ACC112 (cell line): ENCODE data around the gene HHLA2.

Source experiments
- H2AFZ ChIP-seq: fragments of 200-600 bp; sonication (generic); one replicate; pipeline ENCODE4 v1.6.0; 2017; ENCODE audit warnings: antibody characterized with exemption, low read length; ENCODE audit not compliant: unreplicated experiment
- H3K27ac ChIP-seq: fragments of 200-600 bp; sonication (generic); 2 replicates; pipeline ENCODE4 v1.5.1; 2014; ENCODE audit warnings: low read depth, mild to moderate bottlenecking, antibody characterized with exemption, low read length, moderate library complexity
- H3K27me3 ChIP-seq: fragments of 200-600 bp; sonication (generic); 2 replicates; pipeline ENCODE4 v1.6.1; 2014; ENCODE audit warnings: mild to moderate bottlenecking, antibody characterized with exemption, low read length, moderate library complexity, mixed read lengths; ENCODE audit not compliant: insufficient read depth
- H3K36me3 ChIP-seq: fragments of 200-600 bp; sonication (generic); 2 replicates; pipeline ENCODE4 v1.6.1; 2016; ENCODE audit warnings: mild to moderate bottlenecking, antibody characterized with exemption, low read length, moderate library complexity, mixed read lengths; ENCODE audit not compliant: insufficient read depth
- H3K4me1 ChIP-seq: fragments of 200-600 bp; sonication (generic); one replicate; pipeline ENCODE4 v1.6.1; 2016; ENCODE audit warnings: low read length, mixed read lengths; ENCODE audit not compliant: insufficient read depth, unreplicated experiment, control insufficient read depth
- H3K4me3 ChIP-seq: fragments of 200-600 bp; sonication (generic); 2 replicates; pipeline ENCODE4 v1.5.1; 2014; ENCODE audit warnings: mild to moderate bottlenecking, low read depth, low read length
- H3K79me2 ChIP-seq: fragments of 200-600 bp; sonication (generic); one replicate; pipeline ENCODE4 v1.6.0; 2016; ENCODE audit warnings: low read length; ENCODE audit not compliant: control insufficient read depth, unreplicated experiment, insufficient read depth

The HHLA2 gene

DNA sequence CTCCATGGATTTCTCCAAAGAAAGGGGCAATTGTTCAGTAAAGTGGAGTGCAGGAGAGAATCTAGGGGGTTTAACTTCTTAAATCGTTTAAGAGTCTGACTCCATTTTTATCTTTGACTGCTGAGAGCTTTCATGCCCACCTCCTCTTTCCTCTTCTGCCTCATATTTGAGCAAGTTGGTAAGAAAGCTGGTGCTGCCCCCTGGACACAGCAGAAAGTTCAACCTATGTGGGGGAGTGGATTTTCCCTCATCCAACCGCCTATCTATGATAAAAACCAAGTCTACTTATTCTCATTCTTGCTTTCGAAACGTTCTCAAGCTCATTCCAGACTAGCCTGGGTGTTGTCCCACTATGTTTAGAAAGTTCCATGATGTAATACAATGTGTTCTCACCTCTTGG is 26.0 kb downstream of the HHLA2 start:
- Histone ChIP-seq H2AFZ (no peak overlapping the region), H3K4me1 (no peaks in the 10 kb centered on the region), H3K27ac (no peak overlapping the region), H3K27me3 (peaks cover 24% of the 10 kb centered on the region), H3K36me3 (no peaks in the 10 kb centered on the region), H3K4me3 (no peak overlapping the region), H3K79me2 (no peaks in the 10 kb centered on the region)

DNA sequence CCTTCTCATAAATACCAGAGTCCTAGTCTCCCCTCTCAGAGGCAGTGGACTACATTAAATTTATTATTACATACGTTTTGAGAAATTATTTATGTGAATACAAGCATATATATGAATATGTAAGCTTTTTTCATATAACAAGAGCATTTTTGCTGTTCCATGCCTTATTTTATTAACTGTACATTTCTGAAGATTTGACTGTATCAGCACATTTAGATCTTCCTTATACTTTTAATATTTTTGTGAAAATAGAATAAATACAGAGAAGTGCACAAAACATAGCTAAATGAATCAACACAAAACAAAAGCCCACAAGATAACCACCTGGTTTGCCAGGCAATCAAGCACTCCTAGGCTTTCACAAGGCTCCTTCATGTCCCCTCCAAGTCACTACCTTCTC is 27.8 kb downstream of the HHLA2 start:
- Histone ChIP-seq H3K79me2 (no peaks in the 10 kb centered on the region), H3K27me3 (peaks cover 31% of the 10 kb centered on the region), H3K36me3 (no peaks in the 10 kb centered on the region), H3K4me3 (no peak overlapping the region), H3K4me1 (no peaks in the 10 kb centered on the region), H3K27ac (no peak overlapping the region), H2AFZ (no peak overlapping the region)

DNA sequence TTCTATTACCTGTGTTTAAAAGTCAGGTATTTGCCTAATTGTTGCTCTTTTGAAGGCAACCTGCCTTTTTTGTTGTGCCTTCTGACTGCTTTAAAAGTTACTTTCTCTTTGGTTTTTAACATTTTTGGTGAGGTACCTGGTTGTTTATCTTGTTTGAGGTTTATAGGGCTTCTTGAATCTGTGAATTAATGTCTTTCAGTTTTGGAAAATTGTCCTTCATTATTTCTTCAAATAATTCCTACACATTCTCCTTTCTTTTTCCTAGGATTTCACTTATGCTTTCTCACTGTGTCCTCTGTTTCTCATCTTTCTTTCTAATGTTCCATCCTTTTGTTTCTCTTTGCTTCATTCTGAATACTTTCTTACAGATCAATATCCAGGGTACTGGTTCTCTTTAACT is 30.8 kb downstream of the HHLA2 start:
- peaks cover 20% of the 10 kb centered on the region for H3K27me3 ChIP-seq
- no peaks in the 10 kb centered on the region for H3K4me1 ChIP-seq
- H3K27ac ChIP-seq: no peak overlapping the region
- H2AFZ ChIP-seq: no peak overlapping the region
- no peaks in the 10 kb centered on the region for H3K36me3 ChIP-seq
- no peaks in the 10 kb centered on the region for H3K79me2 ChIP-seq
- H3K4me3 ChIP-seq: no peak overlapping the region

DNA sequence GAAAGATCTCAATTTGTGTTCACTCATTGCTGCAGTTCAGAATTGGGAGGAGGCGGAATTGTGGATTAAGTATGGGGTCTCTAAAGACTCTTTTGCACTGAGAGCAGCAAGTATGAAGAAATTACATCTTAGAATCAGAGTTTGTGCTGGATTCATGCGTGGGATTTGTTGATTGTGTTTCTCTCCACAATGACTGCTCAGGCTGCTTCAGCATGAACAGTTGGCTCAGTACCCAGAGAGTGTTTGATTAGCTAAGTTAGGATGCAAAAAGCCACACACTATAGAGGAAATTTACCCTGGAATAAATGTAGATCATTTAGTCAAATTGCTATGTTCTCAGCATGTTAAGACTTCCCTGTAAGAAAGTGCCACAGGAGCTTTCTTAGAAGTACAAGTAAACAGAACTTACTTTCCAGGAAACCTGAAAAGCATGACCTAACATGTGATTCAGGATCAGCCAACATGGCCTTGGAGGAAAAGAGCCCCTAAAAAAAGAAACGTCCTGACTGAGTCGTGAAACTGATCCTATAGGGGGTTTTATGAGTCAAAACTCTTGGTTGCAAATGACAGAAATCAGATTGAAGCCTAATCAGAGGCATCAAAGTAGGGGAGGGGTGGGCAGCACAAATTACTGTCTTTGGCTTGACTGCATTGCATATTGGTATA is 32.6 kb downstream of the HHLA2 start:
- Histone ChIP-seq H3K27ac (no peak overlapping the region), H3K27me3 (peaks cover 27% of the 10 kb centered on the region), H2AFZ (no peak overlapping the region), H3K4me1 (no peaks in the 10 kb centered on the region), H3K4me3 (no peak overlapping the region), H3K79me2 (no peaks in the 10 kb centered on the region), H3K36me3 (no peaks in the 10 kb centered on the region)

DNA sequence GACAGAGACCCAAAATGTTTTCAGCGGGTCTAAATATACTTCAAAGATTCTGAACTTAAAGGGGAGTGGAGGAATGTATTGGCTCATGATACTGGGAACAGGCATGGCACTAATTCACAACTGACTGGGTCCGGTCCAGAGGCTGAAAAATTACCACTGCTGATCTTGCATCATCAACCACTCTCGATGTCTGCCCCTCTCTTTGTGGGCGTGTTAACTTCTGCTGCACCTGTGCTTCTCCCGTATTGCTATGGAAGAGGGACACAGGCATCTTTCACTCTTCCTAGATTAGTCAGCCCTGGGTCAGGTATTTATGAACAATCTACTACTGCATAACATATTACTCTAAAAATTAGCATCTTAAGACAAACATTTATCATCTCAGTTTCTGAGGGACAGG is 33.2 kb downstream of the HHLA2 start:
- H3K36me3 ChIP-seq: no peaks in the 10 kb centered on the region
- peaks cover 27% of the 10 kb centered on the region for H3K27me3 ChIP-seq
- H3K4me3 ChIP-seq: no peak overlapping the region
- H3K79me2 ChIP-seq: no peaks in the 10 kb centered on the region
- no peak overlapping the region for H3K27ac ChIP-seq
- H3K4me1 ChIP-seq: no peaks in the 10 kb centered on the region
- no peak overlapping the region for H2AFZ ChIP-seq

DNA sequence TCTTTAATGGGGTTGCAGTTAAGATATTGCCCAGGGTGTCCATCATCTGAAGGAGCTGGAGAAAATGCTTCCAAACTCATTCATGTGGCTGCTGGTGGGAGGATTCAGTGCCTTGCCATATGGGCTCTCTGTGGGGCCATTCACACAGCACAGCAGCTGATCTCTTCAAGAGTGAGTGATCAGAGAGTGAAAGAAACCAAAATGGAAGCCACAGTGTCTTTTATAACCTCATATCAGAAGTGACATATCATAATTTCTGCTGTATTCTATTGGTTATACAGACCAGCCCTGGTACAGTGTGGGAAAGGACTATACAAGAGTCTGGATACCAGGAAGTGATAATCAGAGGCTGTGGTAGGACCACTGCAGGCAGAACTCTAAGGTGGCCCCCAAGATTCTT is 33.6 kb downstream of the HHLA2 start:
- H3K27me3 ChIP-seq: peaks cover 27% of the 10 kb centered on the region
- no peak overlapping the region for H2AFZ ChIP-seq
- no peaks in the 10 kb centered on the region for H3K36me3 ChIP-seq
- H3K4me3 ChIP-seq: no peak overlapping the region
- no peaks in the 10 kb centered on the region for H3K4me1 ChIP-seq
- no peak overlapping the region for H3K27ac ChIP-seq
- no peaks in the 10 kb centered on the region for H3K79me2 ChIP-seq

DNA sequence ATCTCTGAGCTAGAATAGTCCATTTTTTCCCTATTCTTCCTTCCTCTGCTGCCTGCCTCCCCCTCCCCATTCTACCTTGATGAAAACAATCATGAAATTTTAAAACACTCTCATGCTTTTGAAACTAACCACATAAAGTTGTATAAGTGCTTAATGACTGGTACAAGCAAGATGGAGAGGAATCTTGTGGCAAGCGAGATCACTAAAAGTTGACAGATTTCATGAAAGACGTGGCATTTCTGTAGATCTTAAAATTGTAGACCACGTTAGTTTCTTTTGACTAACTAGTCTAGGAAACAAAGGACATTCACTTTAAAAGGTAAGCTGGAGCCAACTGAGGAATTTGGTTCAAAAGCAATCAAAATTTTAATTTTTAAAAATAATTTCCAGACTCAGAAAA is 35.4 kb downstream of the HHLA2 start:
- no peak overlapping the region for H3K27ac ChIP-seq
- peaks cover 27% of the 10 kb centered on the region for H3K27me3 ChIP-seq
- H3K4me1 ChIP-seq: no peaks in the 10 kb centered on the region
- H3K36me3 ChIP-seq: no peaks in the 10 kb centered on the region
- H3K4me3 ChIP-seq: no peak overlapping the region
- H2AFZ ChIP-seq: no peak overlapping the region
- H3K79me2 ChIP-seq: no peaks in the 10 kb centered on the region

DNA sequence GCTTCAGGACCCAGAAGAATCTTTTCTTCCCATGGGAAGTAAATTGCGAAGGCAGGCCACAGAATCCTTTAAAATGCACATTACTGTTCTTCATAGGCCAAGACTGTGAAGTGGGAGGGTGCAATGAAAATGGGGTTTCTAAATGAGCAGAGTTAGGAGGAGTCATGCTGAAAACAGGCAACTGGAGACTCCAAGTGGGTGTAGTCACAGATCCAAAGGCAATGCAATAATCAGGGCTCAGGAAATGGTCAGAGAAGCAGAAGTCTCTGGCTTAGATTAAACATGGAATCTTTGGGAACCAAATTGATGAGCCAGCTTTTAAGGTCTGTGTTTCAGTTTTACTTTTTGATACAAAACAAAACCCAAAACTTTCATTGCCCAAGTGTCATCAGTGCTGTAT is 37.6 kb downstream of the HHLA2 start:
- Histone ChIP-seq H3K4me1 (no peaks in the 10 kb centered on the region), H3K36me3 (no peaks in the 10 kb centered on the region), H3K27ac (no peak overlapping the region), H3K4me3 (no peak overlapping the region), H3K79me2 (no peaks in the 10 kb centered on the region), H2AFZ (no peak overlapping the region), H3K27me3 (peaks cover 17% of the 10 kb centered on the region)

DNA sequence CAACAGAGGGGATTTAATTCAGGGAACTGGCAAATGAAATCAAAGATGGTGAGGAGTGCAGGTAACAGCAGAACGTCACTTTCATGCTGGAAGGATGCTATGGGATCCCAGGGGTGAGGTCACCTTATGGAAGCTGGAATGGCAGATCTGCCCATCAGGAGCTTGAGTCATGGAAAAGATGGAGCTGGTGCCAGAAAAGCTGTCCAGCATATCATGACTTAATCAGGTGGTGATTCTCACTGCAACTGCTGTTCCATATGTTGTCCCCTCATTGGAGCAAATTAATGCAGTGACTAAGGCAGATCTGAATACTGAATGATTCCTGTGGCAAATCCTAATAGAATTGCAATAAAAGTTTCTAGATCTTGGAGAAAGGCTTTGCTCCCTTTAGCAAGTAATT is 38.4 kb downstream of the HHLA2 start:
- Histone ChIP-seq H2AFZ (no peak overlapping the region), H3K79me2 (no peaks in the 10 kb centered on the region), H3K4me1 (no peaks in the 10 kb centered on the region), H3K4me3 (no peak overlapping the region), H3K27ac (no peak overlapping the region), H3K36me3 (no peaks in the 10 kb centered on the region), H3K27me3 (peaks cover 11% of the 10 kb centered on the region; the same call in 1 of the 2 replicates)

DNA sequence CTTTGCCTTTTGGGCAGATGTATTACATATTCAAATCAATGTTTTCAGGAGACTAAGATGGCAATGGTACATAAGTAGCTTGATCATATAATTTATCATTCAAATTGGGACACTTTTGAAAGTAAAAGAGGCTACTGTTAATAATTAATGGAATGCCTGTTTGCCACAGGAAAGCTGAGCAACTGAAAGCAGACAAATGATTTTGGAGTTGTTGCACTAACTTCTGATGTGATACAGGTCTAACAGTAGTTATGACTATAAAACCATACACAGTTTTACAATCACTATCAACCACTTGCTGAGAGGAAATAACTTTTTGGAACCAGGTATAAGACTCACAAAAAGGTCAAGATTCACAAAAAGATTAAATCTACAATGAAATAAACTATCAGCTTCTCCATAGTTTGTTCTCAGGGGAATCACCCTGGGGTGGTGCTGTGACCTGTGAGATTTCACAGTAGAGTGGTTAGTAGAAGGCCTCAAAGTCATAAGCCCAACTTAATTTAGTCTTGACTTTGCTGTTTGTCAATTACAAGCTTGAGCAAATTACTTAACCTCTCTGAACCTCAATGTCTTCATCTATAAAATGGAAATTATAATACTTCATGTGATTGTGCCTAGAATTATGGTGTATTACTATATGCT is 42.7 kb downstream of the HHLA2 start:
- Histone ChIP-seq H2AFZ (no peak overlapping the region), H3K27me3 (no peaks in the 10 kb centered on the region), H3K27ac (no peak overlapping the region), H3K79me2 (no peaks in the 10 kb centered on the region), H3K36me3 (no peaks in the 10 kb centered on the region), H3K4me3 (no peak overlapping the region), H3K4me1 (no peaks in the 10 kb centered on the region)

DNA sequence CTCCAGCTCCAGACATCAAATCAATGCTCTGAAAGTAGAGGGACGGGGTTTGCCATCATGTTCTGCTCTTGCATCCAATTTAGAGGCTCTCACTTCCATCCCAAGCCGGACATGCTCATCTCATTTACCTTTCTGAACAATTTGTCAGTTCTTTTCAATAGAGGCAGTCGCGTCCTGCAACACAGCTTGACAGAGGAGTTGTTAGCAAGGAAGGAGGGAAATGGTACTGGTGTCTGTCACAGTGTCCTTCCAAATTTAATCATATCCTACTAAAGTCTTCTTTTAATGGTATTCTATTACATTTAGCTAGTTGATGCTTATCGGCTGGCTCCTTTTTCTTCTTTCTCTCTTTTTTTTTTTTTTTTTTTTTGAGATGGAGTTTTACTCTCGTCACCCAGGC is 45.6 kb downstream of the HHLA2 start:
- Histone ChIP-seq H3K4me1 (peaks cover 8% of the 10 kb centered on the region), H3K27me3 (no peaks in the 10 kb centered on the region; the same call in 1 of the 2 replicates), H2AFZ (no peak overlapping the region), H3K36me3 (no peaks in the 10 kb centered on the region), H3K79me2 (no peaks in the 10 kb centered on the region), H3K27ac (no peak overlapping the region), H3K4me3 (no peak overlapping the region)
